GF-D8 (cell line): ENCODE results near the gene ZBTB48.
"Not testable (repeated sequence)": the region's sequence is repeated elsewhere in the genome, so short reads cannot be mapped to it uniquely, and the experiment has no call there.

Experiments used
- DNase-seq: peaks from one replicate; lab custom pipeline; 2025; lab: John Stamatoyannopoulos, UW

The ZBTB48 gene

GRCh38 chr1:6592441-6592840, 12.6 kb downstream of the ZBTB48 start:
- peak; percentile 46 for DNase-seq

GRCh38 chr1:6592865-6593593, 13.2 kb downstream of the ZBTB48 start:
- no peak for DNase-seq

GRCh38 chr1:6593810-6594209, 14.0 kb downstream of the ZBTB48 start:
- DNase-seq, result no peak

- DNase-seq, result no peak
Measured at GRCh38 chr1:6594977-6595740, 15.4 kb downstream of the ZBTB48 start.

GRCh38 chr1:6596351-6596750, 16.6 kb downstream of the ZBTB48 start:
- DNase-seq, result no peak

- DNase-seq, result no peak
Measured at GRCh38 chr1:6596886-6597776, 17.3 kb downstream of the ZBTB48 start.

GRCh38 chr1:6597777-6598131, 18.0 kb downstream of the ZBTB48 start:
- DNase-seq, result no peak

- peak; percentile 87 for DNase-seq
Measured at GRCh38 chr1:6599141-6599975, 19.6 kb downstream of the ZBTB48 start.

GRCh38 chr1:6599991-6600390, 20.2 kb downstream of the ZBTB48 start:
- DNase-seq, result not testable (repeated sequence)

- DNase-seq, result no peak
Measured at GRCh38 chr1:6600410-6601048, 20.7 kb downstream of the ZBTB48 start.

GRCh38 chr1:6601049-6601922, 21.5 kb downstream of the ZBTB48 start:
- DNase-seq, result peak; percentile 80

- DNase-seq, result no peak
Measured at GRCh38 chr1:6601923-6602668, 22.3 kb downstream of the ZBTB48 start.

- peak; percentile 79 for DNase-seq
Measured at GRCh38 chr1:6602669-6603237, 23.0 kb downstream of the ZBTB48 start, which contains the start of gene KLHL21. KLHL21 (minus strand) TSS chr1:6602869; CDS start chr1:6602817, 52 bp downstream.

GRCh38 chr1:6603238-6603914, 23.6 kb downstream of the ZBTB48 start:
- DNase-seq, result peak; percentile 65

- DNase-seq, result peak; percentile 61
Measured at GRCh38 chr1:6603915-6604558, 24.2 kb downstream of the ZBTB48 start.

GRCh38 chr1:6612641-6613360, 33.0 kb downstream of the ZBTB48 start:
- DNase-seq, result no peak
